Lung (tissue), 12 donors: Measurements from ENCODE around the gene SHANK3. TPM values are rescaled to one million over a fixed set of nuclear protein-coding genes. Genes with fewer than 3 reads are reported as not detected.

ENCODE experiments used
- ATAC-seq: fragments of 200-7000 bp; cut with Tn5 transposase; one replicate; pipeline ENCODE4 v1.9.1; 2020; ENCODE audit warnings: moderate number of reproducible peaks; ENCODE audit not compliant: insufficient read depth, low FRiP score
- DNase-seq, 3 donors: peaks; one replicate each; pipeline ENCODE4 v3.0.0-alpha.2; 2013 to 2017
- H3K27ac ChIP-seq, 2 donors: one replicate each; pipeline ENCODE4 v1.5.1; 2013; ENCODE audit warnings: mild to moderate bottlenecking in 2 of 2, moderate library complexity in 2 of 2, control low read depth in 1 of 2, inconsistent platforms in 1 of 2, low read depth in 1 of 2, low read length in 1 of 2
- H3K27me3 ChIP-seq, 3 donors: one replicate each; pipeline ENCODE4 v1.5.1; 2013; ENCODE audit warnings: low read length in 2 of 3; ENCODE audit not compliant: control insufficient read depth in 3 of 3, insufficient read depth in 3 of 3
- H3K36me3 ChIP-seq, 4 donors: one replicate each; pipeline ENCODE4 v1.5.1; 2013; ENCODE audit warnings: low read length in 4 of 4, mild to moderate bottlenecking in 1 of 4, moderate library complexity in 1 of 4; ENCODE audit not compliant: control insufficient read depth in 4 of 4, insufficient read depth in 4 of 4
- H3K4me1 ChIP-seq, 5 donors: one replicate each; pipeline ENCODE4 v1.5.1; 2013; ENCODE audit warnings: low read length in 5 of 5, mild to moderate bottlenecking in 2 of 5, moderate library complexity in 1 of 5; ENCODE audit not compliant: control insufficient read depth in 5 of 5, insufficient read depth in 5 of 5
- H3K4me3 ChIP-seq: one replicate; pipeline ENCODE4 v1.5.1; 2013; ENCODE audit warnings: mild to moderate bottlenecking, control low read depth, moderate library complexity
- H3K9ac ChIP-seq, 2 donors: one replicate each; pipeline ENCODE4 v1.5.1; 2013; ENCODE audit warnings: low read length in 2 of 2, control low read depth in 1 of 2; ENCODE audit not compliant: insufficient read depth in 1 of 2
- H3K9me3 ChIP-seq, 4 donors: one replicate each; pipeline ENCODE4 v1.5.1; 2013; ENCODE audit warnings: low read length in 3 of 4, mild to moderate bottlenecking in 1 of 4, moderate library complexity in 1 of 4; ENCODE audit not compliant: control insufficient read depth in 4 of 4, insufficient read depth in 3 of 4
- WGBS, 2 donors: extraction: QIAGEN DNeasy Blood & Tissue Kit; methylation state at CpG; one replicate each; pipeline ENCODE4 v1.1.7; 2013; 5-methylcytosine and 5-hydroxymethylcytosine counted together
- polyA plus RNA-seq, 2 donors: library from polyadenylated mRNA; stranded (reverse); fragments of 200-250 nt; gene quantifications; one replicate each; pipeline ENCODE4 v1.2.1, GENCODE V29; 2013
- total RNA-seq, 2 donors: library from RNA; depleted of rRNA in 1 of 2; stranded (reverse); fragments of >200 nt in 1 of 2; gene quantifications; one replicate each; pipeline ENCODE4 v1.2.1, GENCODE V29; 2014 to 2021
- TF ChIP-seq, protein P1 (sequence below): IDR thresholded peaks from 2 replicates; pipeline ENCODE4 v1.5.1; 2012; ENCODE audit warnings: mild to moderate bottlenecking; ENCODE audit errors: control extremely low read depth, extremely low read depth
- donor health status: control.
- donor health status: control.
- donor health status: Bipolar disorder and iron deficiency.
- donor health status: healthy.
- donor health status: DM: yes; HTN: yes; CAD: no.

SHANK3 gene
- total and polyA plus RNA-seq, 4 donors, result 15.5 to 44.0 (median 22.8) TPM

DNA sequence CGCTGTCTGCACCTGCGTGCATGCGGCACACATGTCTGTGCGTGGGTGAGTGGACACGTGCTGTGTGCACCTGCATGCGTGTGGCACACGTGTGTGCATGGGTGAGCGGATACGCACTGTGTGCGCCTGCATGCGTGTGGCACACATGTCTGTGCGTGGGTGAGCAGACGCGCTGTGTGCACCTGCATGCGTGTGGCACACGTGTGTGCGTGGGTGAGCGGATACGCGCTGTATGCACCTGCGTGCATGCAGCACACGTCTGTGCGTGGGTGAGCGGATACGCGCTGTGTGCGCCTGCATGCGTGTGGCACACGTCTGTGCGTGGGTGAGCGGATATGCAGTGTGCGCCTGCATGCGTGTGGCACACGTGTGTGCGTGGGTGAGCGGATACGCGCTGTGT, 38.3 kb downstream of the SHANK3 start:
- Histone ChIP-seq H3K9ac (no peak overlapping the region), H3K27ac (no peak overlapping the region), H3K36me3 (peaks cover 0 to 22% (median 4%) of the 10 kb centered on the region in 4 donors), H3K9me3 (no peaks in the 10 kb centered on the region), H3K4me1 (peaks cover 0 to 12% (median 0%) of the 10 kb centered on the region in 5 donors), H3K4me3 (no peak overlapping the region), H3K27me3 (no peaks in the 10 kb centered on the region)
- DNase-seq (no peak), ATAC-seq (no peak)
- TF ChIP-seq, protein P1, sequence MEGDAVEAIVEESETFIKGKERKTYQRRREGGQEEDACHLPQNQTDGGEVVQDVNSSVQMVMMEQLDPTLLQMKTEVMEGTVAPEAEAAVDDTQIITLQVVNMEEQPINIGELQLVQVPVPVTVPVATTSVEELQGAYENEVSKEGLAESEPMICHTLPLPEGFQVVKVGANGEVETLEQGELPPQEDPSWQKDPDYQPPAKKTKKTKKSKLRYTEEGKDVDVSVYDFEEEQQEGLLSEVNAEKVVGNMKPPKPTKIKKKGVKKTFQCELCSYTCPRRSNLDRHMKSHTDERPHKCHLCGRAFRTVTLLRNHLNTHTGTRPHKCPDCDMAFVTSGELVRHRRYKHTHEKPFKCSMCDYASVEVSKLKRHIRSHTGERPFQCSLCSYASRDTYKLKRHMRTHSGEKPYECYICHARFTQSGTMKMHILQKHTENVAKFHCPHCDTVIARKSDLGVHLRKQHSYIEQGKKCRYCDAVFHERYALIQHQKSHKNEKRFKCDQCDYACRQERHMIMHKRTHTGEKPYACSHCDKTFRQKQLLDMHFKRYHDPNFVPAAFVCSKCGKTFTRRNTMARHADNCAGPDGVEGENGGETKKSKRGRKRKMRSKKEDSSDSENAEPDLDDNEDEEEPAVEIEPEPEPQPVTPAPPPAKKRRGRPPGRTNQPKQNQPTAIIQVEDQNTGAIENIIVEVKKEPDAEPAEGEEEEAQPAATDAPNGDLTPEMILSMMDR, result no peak
- 96 to 97% methylated on average over 38 of the region's 38 CpGs for WGBS, 2 donors

DNA sequence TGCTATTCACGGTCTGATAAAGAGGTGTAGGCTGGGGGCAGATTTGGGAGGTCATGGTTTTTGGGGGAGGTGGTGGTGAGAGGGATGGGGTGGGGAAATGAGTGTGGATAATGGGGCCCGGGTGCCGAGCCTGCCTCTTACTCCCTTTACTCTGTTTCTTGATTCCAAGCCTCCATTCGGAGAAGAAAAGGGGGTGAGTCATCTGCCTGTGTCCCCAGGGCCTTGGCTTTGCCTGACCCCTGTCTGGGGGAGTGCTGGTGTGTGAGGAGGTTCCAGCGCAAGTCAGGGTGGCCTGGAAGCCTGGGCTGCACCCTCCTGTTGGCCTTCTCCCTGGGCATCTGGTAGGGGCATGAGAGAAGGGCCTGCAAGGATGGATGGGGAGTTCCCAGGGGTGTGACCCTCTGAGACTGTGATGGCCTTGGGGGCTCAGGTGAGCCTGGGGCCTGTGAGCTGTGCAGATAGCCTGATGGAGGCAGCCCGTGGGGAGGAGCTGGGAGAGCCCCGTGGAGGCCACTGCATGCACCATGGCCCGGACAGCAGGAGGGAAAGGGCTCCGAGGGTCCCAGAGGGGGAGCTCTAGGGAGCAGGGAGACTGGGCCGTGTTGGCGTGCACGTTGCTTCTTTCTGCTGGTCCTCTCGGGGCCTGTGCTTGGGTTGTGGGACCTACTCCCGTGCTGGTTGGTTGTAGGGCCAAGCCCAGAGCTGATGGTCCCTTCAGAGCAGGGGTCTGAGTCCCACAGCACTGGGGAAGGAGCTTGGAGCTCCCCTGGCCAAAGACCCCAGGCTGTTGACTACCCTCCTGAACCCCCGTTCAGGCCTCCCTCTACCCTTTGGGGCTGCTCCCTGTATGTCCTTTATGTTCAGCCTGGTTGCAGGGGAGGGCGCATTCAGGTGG, 39.1 kb downstream of the SHANK3 start:
- 81 to 86% methylated on average over 16 of the region's 16 CpGs for WGBS, 2 donors
- peaks cover 0 to 27% (median 2%) of the 10 kb centered on the region in 4 donors for H3K36me3 ChIP-seq
- H3K9me3 ChIP-seq, result no peaks in the 10 kb centered on the region
- no peaks in the 10 kb centered on the region for H3K27me3 ChIP-seq
- TF ChIP-seq, protein P1, result no peak
- no peak overlapping the region for H3K4me3 ChIP-seq
- no peak overlapping the region for H3K9ac ChIP-seq
- DNase-seq (no peak), ATAC-seq (no peak)
- H3K4me1 ChIP-seq, result peaks cover 0 to 12% (median 0%) of the 10 kb centered on the region in 5 donors
- H3K27ac ChIP-seq, result no peak overlapping the region

- no peak for ATAC-seq
- Histone ChIP-seq H3K9ac (no peak overlapping the region), H3K27ac (no peak overlapping the region), H3K27me3 (no peaks in the 10 kb centered on the region), H3K36me3 (peaks cover 0 to 27% (median 2%) of the 10 kb centered on the region in 4 donors), H3K4me1 (peaks cover 0 to 12% (median 0%) of the 10 kb centered on the region in 5 donors), H3K9me3 (no peaks in the 10 kb centered on the region), H3K4me3 (no peak overlapping the region)
- DNase-seq, result no peak
- WGBS, 2 donors, result 72 to 85% methylated on average over 9 of the region's 9 CpGs
- TF ChIP-seq, protein P1, result no peak
These were observed 39.9 kb downstream of the SHANK3 start for GRCh38 chr22:50712341-50713007.
